Stomach (tissue), 19 donors: ENCODE data around the gene CEBPE. TPM values are rescaled to one million over a fixed set of nuclear protein-coding genes. Genes with fewer than 3 reads are reported as not detected.

Experiments
- DNase-seq, 2 donors: peaks; one replicate each; pipeline versions ENCODE4 v3.0.0 to v3.0.0-alpha.2; 2013 to 2019
- H3K27ac ChIP-seq, 5 donors: fragments of 200-600 bp in 4 of 5; sonication (generic) in 4 of 5; one replicate each; pipeline ENCODE4 v1.5.1; 2013 to 2019; ENCODE audit warnings: mild to moderate bottlenecking in 1 of 5, moderate library complexity in 1 of 5
- H3K27me3 ChIP-seq, 3 donors: fragments of 200-600 bp; sonication (generic); one replicate each; pipeline ENCODE4 v1.5.1; 2017 to 2019; ENCODE audit warnings: mixed run types in 1 of 3
- H3K36me3 ChIP-seq, 4 donors: fragments of 200-600 bp; sonication (generic); 1 replicate in 3 of 4; 2 replicates in 1 of 4; pipeline ENCODE4 v1.5.1; 2016 to 2019
- H3K4me1 ChIP-seq, 4 donors: fragments of 200-600 bp; sonication (generic); one replicate each; pipeline ENCODE4 v1.5.1; 2016 to 2019
- H3K4me3 ChIP-seq, 4 donors: fragments of 200-600 bp; sonication (generic) in 3 of 4; one replicate each; pipeline ENCODE4 v1.5.1; 2016 to 2019; ENCODE audit warnings: mild to moderate bottlenecking in 1 of 4
- H3K9me3 ChIP-seq, 4 donors: fragments of 200-600 bp; sonication (generic); one replicate each; pipeline ENCODE4 v1.5.1; 2016 to 2019
- CTCF ChIP-seq, 7 experiments: fragments of 450-650 bp in 4 of 7; fragments of 200-600 bp in 3 of 7; sonication (generic) in 3 of 7; IDR thresholded peaks; one replicate each; pipeline ENCODE4 v1.5.1; 2016 to 2019; ENCODE audit warnings: antibody characterized with exemption in 7 of 7, control low read depth in 2 of 7, mild to moderate bottlenecking in 1 of 7
- EP300 ChIP-seq: sonication (generic); formaldehyde crosslinking; IDR thresholded peaks from one replicate; pipeline ENCODE4 v1.6.1; 2017; ENCODE audit warnings: antibody characterized with exemption
- POLR2A ChIP-seq, 4 donors: fragments of 450-650 bp; IDR thresholded peaks; one replicate each; pipeline ENCODE4 v1.6.1; 2016; ENCODE audit warnings: antibody characterized with exemption in 4 of 4, control low read depth in 2 of 4, mild to moderate bottlenecking in 1 of 4, moderate library complexity in 1 of 4
- POLR2AphosphoS5 ChIP-seq, 3 donors: sonication (generic); formaldehyde crosslinking; IDR thresholded peaks; one replicate each; pipeline ENCODE4 v1.6.1; 2016; ENCODE audit warnings: antibody characterized with exemption in 3 of 3
- WGBS, 5 donors: extraction: QIAGEN DNeasy Blood & Tissue Kit in 3 of 5; methylation state at CpG; one replicate each; pipeline versions ENCODE4 v1.1.5 to v1.1.7; 2013 to 2018; 5-methylcytosine and 5-hydroxymethylcytosine counted together
- intact Hi-C: fragments of 100-400 bp; cut with DNase I; formaldehyde crosslinking; loops from one replicate; pipeline ENCODE4 v1.15.1; 2023; ENCODE audit warnings: low total_unique reads
- long read RNA-seq, 10 donors: transcript quantifications; one replicate each; lab custom pipeline, GENCODE V29; 2026
- polyA plus RNA-seq, 3 donors: library from polyadenylated mRNA; stranded (reverse); fragments of 200-250 nt; gene quantifications; one replicate each; pipeline ENCODE4 v1.2.3, GENCODE V29; 2013
- total RNA-seq, 5 donors: library from RNA; depleted of rRNA; stranded (reverse); fragments of >200 nt; gene quantifications; one replicate each; pipeline versions ENCODE4 v1.1.0 to v1.2.3, GENCODE V29; 2014 to 2016
- donor health status: healthy with polysubstance abuse.
- donor health status: Bipolar disorder and iron deficiency.
- donor health status: healthy.

The CEBPE gene
- total RNA-seq, result not detected
- polyA plus RNA-seq, result under 1 TPM in 1 of 3 donors, not detected in 2; 0.37 TPM
- long read RNA-seq, donor 1, result 0 reads
- long read RNA-seq, donor 2, result 0 reads
- long read RNA-seq, donor 3, result 0 reads
- long read RNA-seq, donor 4, result 0 reads
- long read RNA-seq, donor 5, partial matches to known transcripts, result 0 of 2 reads
- long read RNA-seq, donor 5, other reads (novel, unspliced or antisense), result 0 of 2 reads
- long read RNA-seq, donor 6, result 0 reads
- long read RNA-seq, donor 7, result 0 reads
- long read RNA-seq, donor 8, result 0 reads
- long read RNA-seq, donor 9, result 0 reads
- long read RNA-seq, donor 10, result 0 reads

- H3K27me3 ChIP-seq, result peaks cover 0 to 41% (median 0%) of the 10 kb centered on the region in 3 donors
- H3K4me1 ChIP-seq, result peaks cover 10 to 54% (median 19%) of the 10 kb centered on the region in 4 donors
- H3K9me3 ChIP-seq, result no peaks in the 10 kb centered on the region
- peak within 1 kb of the TSS in 2 of 5 donors; percentile 56 to 59 for H3K27ac ChIP-seq
- peak within 1 kb of the TSS in 1 of 4 donors; percentile 7 for H3K4me3 ChIP-seq
- TF ChIP-seq POLR2AphosphoS5 (IDR thresholded peaks at IDR 0.05) (no peak), EP300 (no peak), CTCF (IDR thresholded peaks at IDR 0.05) (no peak), POLR2A (IDR thresholded peaks at IDR 0.05) (no peak)
- intact Hi-C loops, result no loop called here
- 76 to 92% (median 84%) methylated on average over 16 to 32 of the region's 32 CpGs for WGBS, 5 donors
- H3K36me3 ChIP-seq, result no peaks in the 10 kb centered on the region
- DNase-seq, result no peak
Observed at GRCh38 chr14:23118506-23119362, at the start of gene CEBPE. Gene CEBPE, minus strand, starts transcription at chr14:23119255. Its CDS starts 164 bp downstream, at chr14:23119091.

- Histone ChIP-seq H3K27me3 (no peaks in the 10 kb centered on the region), H3K27ac (peak overlapping the region in 3 of 5 donors; percentile 3 to 69 (median 47)), H3K9me3 (no peaks in the 10 kb centered on the region), H3K36me3 (peaks cover 0 to 30% (median 19%) of the 10 kb centered on the region in 4 donors), H3K4me1 (peaks cover 8 to 60% (median 33%) of the 10 kb centered on the region in 4 donors), H3K4me3 (no peak overlapping the region)
- intact Hi-C loops, result no loop called here
- TF ChIP-seq POLR2AphosphoS5 (IDR thresholded peaks at IDR 0.05) (peak in 2 of 3 donors; percentile 35 to 64), EP300 (no peak)
- peak in 1 of 2 donors; percentile 77 for DNase-seq
- 51 to 62% (median 51%) methylated on average over 2 of the region's 2 CpGs for WGBS, 5 donors
Observed at GRCh38 chr14:23168246-23168645, 49.2 kb upstream of the CEBPE start.

GRCh38 chr14:23167116-23167847 is 48.2 kb upstream of the CEBPE start:
- no peak for DNase-seq
- no peaks in the 10 kb centered on the region for H3K27me3 ChIP-seq
- WGBS, 5 donors, result 66 to 90% (median 88%) methylated on average over 9 of the region's 9 CpGs
- no peak overlapping the region for H3K4me3 ChIP-seq
- TF ChIP-seq CTCF (IDR thresholded peaks at IDR 0.05), result no peak
- TF ChIP-seq POLR2AphosphoS5 (IDR thresholded peaks at IDR 0.05), result no peak
- no peak for TF ChIP-seq POLR2A (IDR thresholded peaks at IDR 0.05)
- no peak for TF ChIP-seq EP300
- intact Hi-C loops, result no loop called here
- no peaks in the 10 kb centered on the region for H3K9me3 ChIP-seq
- peaks cover 8 to 65% (median 33%) of the 10 kb centered on the region in 4 donors for H3K4me1 ChIP-seq
- peak overlapping the region in 3 of 5 donors; percentile 17 to 69 (median 47) for H3K27ac ChIP-seq
- H3K36me3 ChIP-seq, result peaks cover 0 to 30% (median 22%) of the 10 kb centered on the region in 4 donors

GRCh38 chr14:23164949-23165348 is 45.9 kb upstream of the CEBPE start:
- H3K27me3 ChIP-seq, result no peaks in the 10 kb centered on the region
- no peaks in the 10 kb centered on the region for H3K9me3 ChIP-seq
- DNase-seq, result no peak
- no peak overlapping the region for H3K4me3 ChIP-seq
- H3K27ac ChIP-seq, result peak overlapping the region; percentile 67 to 77 (median 73)
- intact Hi-C loops, result no loop called here
- H3K4me1 ChIP-seq, result peaks cover 18 to 74% (median 38%) of the 10 kb centered on the region in 4 donors
- WGBS, 5 donors, result 93 to 100% (median 96%) methylated on average over 5 of the region's 5 CpGs
- peaks cover 0 to 32% (median 22%) of the 10 kb centered on the region in 4 donors for H3K36me3 ChIP-seq
- TF ChIP-seq EP300, result no peak
- TF ChIP-seq POLR2AphosphoS5 (IDR thresholded peaks at IDR 0.05), result no peak
- TF ChIP-seq CTCF (IDR thresholded peaks at IDR 0.05), result no peak
- TF ChIP-seq POLR2A (IDR thresholded peaks at IDR 0.05), result no peak
